ENCODE results near the gene ZMYND10. TPM values are rescaled to one million over a fixed set of nuclear protein-coding genes. Genes with fewer than 3 reads are reported as not detected.

Gene ZMYND10
- total and polyA plus RNA-seq, 9 of the 15 experiments (the other 6 are each of a cell fraction or from before 2014, with no cell fraction given): 0.20 to 2.8 (median 0.70) TPM

- TF ChIP-seq TFAP4 (CRISPR knock-in tag; IDR thresholded peaks at IDR 0.05; ENCODE audit: borderline replicate concordance): peak; percentile 97
- no peak for TF ChIP-seq ARNT (IDR thresholded peaks at IDR 0.05)
- no peak for TF ChIP-seq HIVEP1 (CRISPR knock-in tag; IDR thresholded peaks at IDR 0.05)
- TF ChIP-seq CEBPG (CRISPR knock-in tag; IDR thresholded peaks at IDR 0.05): no peak
- no peak for TF ChIP-seq CEBPG (tag; conservative IDR thresholded peaks at IDR 0.05 in 1 of 2, IDR thresholded peaks at IDR 0.05 in 1 of 2)
- no peak for TF ChIP-seq HLTF (IDR thresholded peaks at IDR 0.05)
- TF ChIP-seq SIN3A (IDR thresholded peaks at IDR 0.05; ENCODE audit: borderline replicate concordance in 2 of 2, control insufficient read depth in 1 of 2, low read depth in 2 of 2, low read length in 2 of 2): peak; percentile 70 to 87; a peak in 2 of 4 replicates
- TF ChIP-seq E2F4 (CRISPR knock-in tag; IDR thresholded peaks at IDR 0.05; ENCODE audit: low read depth): no peak
- no peak for TF ChIP-seq NONO (IDR thresholded peaks at IDR 0.05; ENCODE audit: low read depth in 2 of 2, low read length in 1 of 2)
- TF ChIP-seq REST (IDR thresholded peaks at IDR 0.05; ENCODE audit: borderline replicate concordance): no peak
- 0 out of 2 replicates have a peak, but pooled peaks have one; percentile 38 for TF ChIP-seq REST (CRISPR knock-in tag; IDR thresholded peaks at IDR 0.05; ENCODE audit: low read depth)
- TF ChIP-seq MAZ (CRISPR knock-in tag; conservative IDR thresholded peaks at IDR 0.05 in 1 of 2, IDR thresholded peaks at IDR 0.05 in 1 of 2): peak; percentile 27 to 73; a peak in 1 of 4 replicates
- no peak for TF ChIP-seq HDAC3 (IDR thresholded peaks at IDR 0.05; ENCODE audit: borderline replicate concordance, partially characterized antibody)
- no peak for TF ChIP-seq NFATC3 (IDR thresholded peaks at IDR 0.05)
- TF ChIP-seq CBX3 (IDR thresholded peaks at IDR 0.05; ENCODE audit: borderline replicate concordance in 1 of 2, low read length in 2 of 2): no peak
- no peak for TF ChIP-seq ZFPM2 (CRISPR knock-in tag; IDR thresholded peaks at IDR 0.05)
- no peak for TF ChIP-seq MCM5 (IDR thresholded peaks at IDR 0.05; ENCODE audit: low read depth)
- no peak for TF ChIP-seq EHMT2 (IDR thresholded peaks at IDR 0.05)
Observed at GRCh38 chr3:50350527-50351322, 5.2 kb upstream of the ZMYND10 start, which contains the start of the genes CYB561D2 and NPRL2 (continued).

All from K562 (cell line).